Heart right ventricle (tissue), 16 donors: ENCODE results near the gene UBAP2. TPM values are rescaled to one million over a fixed set of nuclear protein-coding genes. Genes with fewer than 3 reads are reported as not detected.

Experiments used
- ATAC-seq, 8 donors: fragments of 200-7000 bp; cut with Tn5 transposase; one replicate each; pipeline ENCODE4 v1.9.1; 2020; ENCODE audit warnings: mild to moderate bottlenecking in 8 of 8, moderate library complexity in 8 of 8, moderate number of reproducible peaks in 1 of 8
- DNase-seq, 2 donors: peaks; one replicate each; pipeline ENCODE4 v3.0.0-alpha.2; 2020
- H3K27ac ChIP-seq, 10 donors: fragments of 200-600 bp; sonication (generic) in 2 of 10; one replicate each; pipeline versions ENCODE4 v1.5.0 to v1.8.0; 2020 to 2022; ENCODE audit warnings: mild to moderate bottlenecking in 3 of 10
- H3K27me3 ChIP-seq, 7 donors: fragments of 200-600 bp; one replicate each; pipeline ENCODE4 v1.8.0; 2021 to 2022; ENCODE audit warnings: mild to moderate bottlenecking in 2 of 7
- H3K36me3 ChIP-seq, 9 donors: fragments of 200-600 bp; sonication (generic) in 1 of 9; one replicate each; pipeline versions ENCODE4 v1.5.0 to v1.8.0; 2020 to 2022; ENCODE audit warnings: mild to moderate bottlenecking in 2 of 9
- H3K4me1 ChIP-seq, 9 donors: fragments of 200-600 bp; sonication (generic) in 1 of 9; one replicate each; pipeline versions ENCODE4 v1.5.0 to v1.8.0; 2020 to 2022; ENCODE audit warnings: mild to moderate bottlenecking in 4 of 9
- H3K4me3 ChIP-seq, 10 donors: fragments of 200-600 bp; sonication (generic) in 2 of 10; one replicate each; pipeline versions ENCODE4 v1.5.0 to v1.8.0; 2020 to 2022; ENCODE audit warnings: mild to moderate bottlenecking in 7 of 10, moderate library complexity in 2 of 10
- H3K9me3 ChIP-seq, 11 donors: fragments of 200-600 bp in 10 of 11; sonication (generic) in 2 of 11; one replicate each; pipeline versions ENCODE4 v1.5.0 to v1.8.0; 2013 to 2022; ENCODE audit warnings: mild to moderate bottlenecking in 2 of 11, control low read depth in 1 of 11, moderate library complexity in 1 of 11
- CTCF ChIP-seq, 9 donors: fragments of 200-600 bp; sonication (generic) in 2 of 9; IDR thresholded peaks; one replicate each; pipeline versions ENCODE4 v1.5.0 to v1.8.0; 2021 to 2022; ENCODE audit warnings: antibody characterized with exemption in 9 of 9, mild to moderate bottlenecking in 5 of 9, moderate library complexity in 1 of 9
- WGBS, 2 donors: extraction: QIAGEN DNeasy Blood & Tissue Kit; methylation state at CpG; one replicate each; pipeline ENCODE4 v1.1.7; 2013; ENCODE audit warnings: inconsistent platforms in 1 of 2; 5-methylcytosine and 5-hydroxymethylcytosine counted together
- intact Hi-C, 10 donors: fragments of 100-400 bp; cut with DNase I; formaldehyde crosslinking; loops; one replicate each; pipeline versions ENCODE4 v1.11.1 to v1.14.2; 2022
- polyA plus RNA-seq, 2 donors: library from polyadenylated mRNA; stranded (reverse); fragments of 200-250 nt; gene quantifications; one replicate each; pipeline ENCODE4 v1.2.3, GENCODE V29; 2013
- total RNA-seq, 10 donors: library from RNA; stranded (reverse); fragmentation: NEBNext Ultra II Directional in 3 of 10; extraction: Animal tissue kit (Norgen Biotek cat#: 25700) in 3 of 10; gene quantifications; one replicate each; pipeline versions ENCODE4 v1.2.1 to v1.2.4, GENCODE V29; 2021 to 2023
- donor health status: Arrhythmogenic right ventricular cardiomyopathy.
- donor health status: ischemic (EF 13 %, LVEDD 7.1; RV severe dilation, severe dysfunction).
- donor health status: healthy with polysubstance abuse.
- donor health status: DM: no; HTN: yes; CAD: no.
- donor health status: DM: no; HTN: no; CAD: no.
- donor health status: ischemic (EF 25% LVEDD 6.9; RV normal size, moderate dysfunction).
- donor health status: ischemic (EF 25% LVEDD 5.7; RV mildly dilated, moderate dysfunction).
- donor health status: healthy.
- donor health status: DM: yes; HTN: yes; CAD: no.
- donor health status: Ischemic cardiomyopathy.
- donor health status: ischemic (EF 35%, LVEDD 5.7; RV mildly dilated, moderate dysfunction).
- donor health status: nonischemic (EF 11% LVEDD 7.7; RV severe dilation, severe dysfunction).
- donor health status: DM: yes; HTN: yes; CAD: no.
- donor health status: PGD.
- donor health status: ischemic (EF 29% LVEDD 5.4; RV normal size, mild dysfunction).
- donor health status: nonischemic (EF 23%, LVEDD 6.1; RV moderate dilation, normal function).

The UBAP2 gene
- total and polyA plus RNA-seq, 12 donors = 11.7 to 36.9 (median 27.8) TPM

- ATAC-seq = no peak
- peaks cover 0 to 71% (median 8%) of the 10 kb centered on the region in 9 donors for H3K36me3 ChIP-seq
- TF ChIP-seq CTCF (IDR thresholded peaks at IDR 0.05) = no peak
- no peak for DNase-seq
- intact Hi-C loops = no loop called here
- no peak overlapping the region for H3K4me3 ChIP-seq
- no peak overlapping the region for H3K27ac ChIP-seq
- H3K27me3 ChIP-seq = no peaks in the 10 kb centered on the region
- H3K4me1 ChIP-seq = no peaks in the 10 kb centered on the region
- no peaks in the 10 kb centered on the region for H3K9me3 ChIP-seq
Measured at GRCh38 chr9:33995449-33995848, 53.2 kb downstream of the UBAP2 start.

GRCh38 chr9:33993104-33993503 is 55.6 kb downstream of the UBAP2 start:
- 24 to 42% methylated on average over 2 of the region's 2 CpGs for WGBS, 2 donors
- DNase-seq (no peak), ATAC-seq (no peak)
- no peak for TF ChIP-seq CTCF (IDR thresholded peaks at IDR 0.05)
- Histone ChIP-seq H3K4me3 (no peak overlapping the region), H3K36me3 (peaks cover 0 to 82% (median 11%) of the 10 kb centered on the region in 9 donors), H3K4me1 (no peaks in the 10 kb centered on the region), H3K27me3 (no peaks in the 10 kb centered on the region), H3K27ac (no peak overlapping the region), H3K9me3 (no peaks in the 10 kb centered on the region)
- intact Hi-C loops = no loop called here

- intact Hi-C loops = no loop called here
- WGBS, 2 donors = 83 to 86% methylated on average over 4 of the region's 4 CpGs
- ATAC-seq (no peak), DNase-seq (no peak)
- Histone ChIP-seq H3K9me3 (no peaks in the 10 kb centered on the region), H3K27me3 (no peaks in the 10 kb centered on the region), H3K4me3 (no peak overlapping the region), H3K36me3 (peaks cover 0 to 82% (median 7%) of the 10 kb centered on the region in 9 donors), H3K4me1 (no peaks in the 10 kb centered on the region), H3K27ac (no peak overlapping the region)
- no peak for TF ChIP-seq CTCF (IDR thresholded peaks at IDR 0.05)
Measured at GRCh38 chr9:33992632-33993031, 56.1 kb downstream of the UBAP2 start.

GRCh38 chr9:33988219-33988890 is 60.3 kb downstream of the UBAP2 start:
- Histone ChIP-seq H3K36me3 (peaks cover 0 to 87% (median 24%) of the 10 kb centered on the region in 9 donors), H3K9me3 (no peaks in the 10 kb centered on the region), H3K27ac (no peak overlapping the region), H3K27me3 (no peaks in the 10 kb centered on the region), H3K4me3 (no peak overlapping the region), H3K4me1 (no peaks in the 10 kb centered on the region)
- DNase-seq (no peak), ATAC-seq (no peak)
- WGBS, 2 donors = 89 to 91% methylated on average over 5 of the region's 5 CpGs
- intact Hi-C loops = loop anchor here in 1 of 10 donors (5.0 kb wide), 1 partner anchor 51 kb away; no protein-coding TSS in a partner anchor
- no peak for TF ChIP-seq CTCF (IDR thresholded peaks at IDR 0.05)
